ENCODE measurements around the gene SARM1. TPM values are rescaled to one million over a fixed set of nuclear protein-coding genes. Genes with fewer than 3 reads are reported as not detected.

SARM1 gene
- total RNA-seq, 1 donor from 2014 or later, result 0.53 TPM

DNA sequence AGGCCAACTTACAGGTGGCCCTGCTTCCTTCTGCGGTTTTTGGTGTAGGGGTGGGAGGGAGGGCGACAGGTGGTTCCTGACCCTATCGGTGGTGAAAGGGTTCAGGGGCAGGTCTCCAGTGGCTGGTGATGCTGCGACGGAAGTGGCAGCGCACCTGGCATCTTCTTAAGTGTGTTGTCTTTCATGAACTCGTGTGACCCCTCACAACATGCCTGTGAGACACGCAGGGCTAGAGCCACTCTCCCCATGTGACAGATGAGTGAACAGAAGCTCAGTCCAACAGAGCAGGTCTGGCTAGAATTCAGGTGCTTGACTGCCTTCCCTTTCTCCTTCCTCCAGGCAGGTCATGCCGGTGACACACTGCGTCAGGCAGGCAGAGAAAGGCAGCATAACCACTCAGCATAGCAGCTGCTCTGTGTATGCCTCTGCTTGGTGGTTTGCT is 28.0 kb upstream of the SARM1 start:
- Histone ChIP-seq H3K4me3 (ENCODE audit: low read depth, low read length) (no peak overlapping the region), H3K27me3 (ENCODE audit: control insufficient read depth, insufficient read depth, low read length) (no peaks in the 10 kb centered on the region), H3K36me3 (ENCODE audit: control insufficient read depth, insufficient read depth, low read length) (peaks cover 38% of the 10 kb centered on the region)
- DNase-seq (ENCODE audit: low read depth), result no peak
- TF ChIP-seq CTCF (IDR thresholded peaks at IDR 0.05; ENCODE audit: insufficient read depth, low read length, severe bottlenecking), result no peak
- no peak for FAIRE-seq

GRCh38 chr17:28344011-28344410 is 27.5 kb upstream of the SARM1 start:
- H3K4me3 ChIP-seq (ENCODE audit: low read depth, low read length), result no peak overlapping the region
- FAIRE-seq (no peak), DNase-seq (ENCODE audit: low read depth) (no peak)
- no peak for TF ChIP-seq CTCF (IDR thresholded peaks at IDR 0.05; ENCODE audit: insufficient read depth, low read length, severe bottlenecking)
- H3K27me3 ChIP-seq (ENCODE audit: control insufficient read depth, insufficient read depth, low read length), result no peaks in the 10 kb centered on the region
- peaks cover 39% of the 10 kb centered on the region for H3K36me3 ChIP-seq (ENCODE audit: control insufficient read depth, insufficient read depth, low read length)

DNA sequence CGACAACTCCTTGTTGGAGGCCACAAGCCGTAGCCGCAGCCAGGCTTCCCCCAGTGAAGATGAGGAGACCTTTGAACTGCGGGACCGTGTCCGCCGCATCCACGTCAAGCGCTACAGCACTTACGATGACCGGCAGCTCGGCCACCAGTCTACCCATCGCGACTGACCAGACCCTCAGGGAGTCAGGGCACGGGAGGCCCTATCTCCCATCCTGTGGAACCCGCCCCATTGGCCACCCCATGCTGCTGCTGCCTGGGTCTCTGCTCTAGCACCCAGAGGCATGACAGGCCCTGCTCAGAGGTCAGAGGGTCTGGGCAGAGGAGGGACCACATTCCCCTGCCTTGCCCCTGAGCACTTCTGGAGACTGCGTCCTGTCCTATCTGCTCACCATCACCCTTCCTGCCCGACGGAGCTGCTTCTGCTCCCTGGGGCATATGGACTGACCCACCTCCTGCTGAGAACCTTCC is 27.0 kb upstream of the SARM1 start:
- H3K36me3 ChIP-seq (ENCODE audit: control insufficient read depth, insufficient read depth, low read length), result peaks cover 37% of the 10 kb centered on the region
- no peak overlapping the region for H3K4me3 ChIP-seq (ENCODE audit: low read depth, low read length)
- FAIRE-seq, result no peak
- no peak for DNase-seq (ENCODE audit: low read depth)
- no peak for TF ChIP-seq CTCF (IDR thresholded peaks at IDR 0.05; ENCODE audit: insufficient read depth, low read length, severe bottlenecking)
- H3K27me3 ChIP-seq (ENCODE audit: control insufficient read depth, insufficient read depth, low read length), result no peaks in the 10 kb centered on the region

DNA sequence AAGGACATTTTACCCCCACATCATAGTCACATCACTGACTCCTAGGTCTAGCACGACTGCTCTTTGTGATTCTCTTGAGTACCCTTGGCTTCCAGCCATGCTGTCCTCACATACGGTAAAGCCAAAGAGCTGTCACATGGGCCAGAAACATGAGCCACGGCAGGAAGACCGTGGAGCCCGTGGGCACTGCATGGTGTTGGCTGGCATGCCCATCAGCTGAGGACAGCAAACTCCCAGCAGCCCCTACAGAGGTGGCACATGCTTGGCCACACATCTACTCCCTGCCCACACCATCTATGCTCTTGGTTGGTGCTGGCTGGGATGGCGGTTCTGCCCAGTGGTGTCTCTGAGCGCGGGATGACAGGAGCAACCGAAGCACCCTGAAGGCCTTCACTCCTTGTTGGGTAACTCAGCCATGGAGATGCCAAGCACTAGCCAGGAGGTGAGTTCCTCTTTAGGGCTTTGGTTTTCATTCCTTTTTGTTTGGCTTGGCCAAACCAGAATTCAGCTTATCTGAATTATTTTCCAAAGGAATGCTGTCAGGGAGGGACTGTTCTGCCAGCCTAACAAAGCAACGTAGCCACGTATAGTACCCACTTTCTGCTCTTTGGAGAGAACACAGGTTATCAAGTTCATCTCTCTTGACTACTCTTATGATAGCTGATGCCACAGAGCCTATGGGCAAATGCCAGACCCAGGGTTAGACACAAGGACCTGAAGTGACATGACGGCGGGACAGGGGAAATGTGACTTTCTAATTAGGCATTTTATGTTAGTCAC is 25.9 kb upstream of the SARM1 start:
- Histone ChIP-seq H3K4me3 (ENCODE audit: low read depth, low read length) (no peak overlapping the region), H3K27me3 (ENCODE audit: control insufficient read depth, insufficient read depth, low read length) (no peaks in the 10 kb centered on the region), H3K36me3 (ENCODE audit: control insufficient read depth, insufficient read depth, low read length) (peaks cover 33% of the 10 kb centered on the region)
- peak; percentile 90 for FAIRE-seq
- no peak for DNase-seq (ENCODE audit: low read depth)
- TF ChIP-seq CTCF (IDR thresholded peaks at IDR 0.05; ENCODE audit: insufficient read depth, low read length, severe bottlenecking), result no peak

- H3K27me3 ChIP-seq (ENCODE audit: control insufficient read depth, insufficient read depth, low read length), result no peaks in the 10 kb centered on the region
- H3K36me3 ChIP-seq (ENCODE audit: control insufficient read depth, insufficient read depth, low read length), result peaks cover 34% of the 10 kb centered on the region
- no peak for DNase-seq (ENCODE audit: low read depth)
- TF ChIP-seq CTCF (IDR thresholded peaks at IDR 0.05; ENCODE audit: insufficient read depth, low read length, severe bottlenecking), result no peak
- FAIRE-seq, result no peak
- H3K4me3 ChIP-seq (ENCODE audit: low read depth, low read length), result no peak overlapping the region
Measured at GRCh38 chr17:28346199-28346580, 25.3 kb upstream of the SARM1 start.
